IMR-90 (cell line): ENCODE measurements around the gene PPP1R9A. TPM values are rescaled to one million over a fixed set of nuclear protein-coding genes. Genes with fewer than 3 reads are reported as not detected.

Experiments used
- ATAC-seq: fragments of 200-7000 bp; cut with Tn5 transposase; 2 replicates; pipeline ENCODE4 v1.9.1; 2020; ENCODE audit warnings: low read depth, mild to moderate bottlenecking, moderate library complexity
- BruUV-seq: library from RNA; stranded (reverse); fragments of 400-500 nt; replicated peaks from 2 replicates; lab custom pipeline; 2021; lab: Mats Ljungman, UMichigan
- CTCF ChIA-PET: fragments of 300-600 bp; formaldehyde crosslinking; extraction: SDS; loops from one replicate; lab custom pipeline; 2021; ENCODE audit warnings: antibody characterized with exemption; lab: Yijun Ruan, JAX
- POLR2A ChIA-PET: fragments of 300-600 bp; sonication (Branson Sonifier 250); formaldehyde crosslinking; loops from one replicate; lab custom pipeline; 2022; ENCODE audit warnings: antibody characterized with exemption; ENCODE audit not compliant: unreplicated experiment; lab: Charles Lee
- DNase-seq: peaks from one replicate; pipeline ENCODE4 v3.0.0; 2013
- H2AFZ ChIP-seq: replicated peaks from 2 replicates; pipeline ENCODE3; 2013; ENCODE audit warnings: low read length, mild to moderate bottlenecking; ENCODE audit not compliant: poor library complexity
- H2AK5ac ChIP-seq: 2 replicates; pipeline ENCODE4 v1.6.1; 2013; ENCODE audit warnings: low read depth, low read length, inconsistent platforms
- H2AK9ac ChIP-seq: replicated peaks from 2 replicates; pipeline ENCODE3; 2013; ENCODE audit warnings: mild to moderate bottlenecking, low read depth, low read length, moderate library complexity; ENCODE audit not compliant: poor library complexity
- H2BK120ac ChIP-seq: 2 replicates; pipeline ENCODE4 v1.6.1; 2013; ENCODE audit warnings: low read depth, low read length, inconsistent platforms
- H2BK15ac ChIP-seq: 3 replicates; pipeline ENCODE4 v1.6.1; 2013; ENCODE audit warnings: low read depth, low read length, inconsistent platforms
- H2BK20ac ChIP-seq: 2 replicates; pipeline ENCODE4 v1.6.1; 2013; ENCODE audit warnings: low read depth, mild to moderate bottlenecking, inconsistent platforms, low read length, moderate library complexity
- H2BK5ac ChIP-seq: 2 replicates; pipeline ENCODE4 v1.6.1; 2013; ENCODE audit warnings: mild to moderate bottlenecking, low read depth, low read length, inconsistent platforms; ENCODE audit not compliant: poor library complexity, severe bottlenecking
- H3K14ac ChIP-seq: replicated peaks from 2 replicates; pipeline ENCODE4 v1.6.1; 2013; ENCODE audit warnings: low read depth, low read length, inconsistent platforms
- H3K18ac ChIP-seq: 2 replicates; pipeline ENCODE4 v1.6.1; 2013; ENCODE audit warnings: low read depth, low read length, control low read depth
- H3K23ac ChIP-seq: 2 replicates; pipeline ENCODE4 v1.6.1; 2013; ENCODE audit warnings: low read depth, low read length, inconsistent platforms
- H3K27ac ChIP-seq: 2 replicates; pipeline ENCODE4 v1.5.1; 2013; ENCODE audit warnings: mild to moderate bottlenecking, control low read depth, low read length; ENCODE audit not compliant: insufficient read depth
- H3K27me3 ChIP-seq: 2 replicates; pipeline ENCODE4 v1.6.1; 2013; ENCODE audit warnings: low read length; ENCODE audit not compliant: control insufficient read depth, insufficient read depth
- H3K36me3 ChIP-seq: 2 replicates; pipeline ENCODE4 v1.6.1; 2013; ENCODE audit warnings: low read length, mixed read lengths; ENCODE audit not compliant: control insufficient read depth, insufficient read depth
- H3K4ac ChIP-seq: 2 replicates; pipeline ENCODE4 v1.6.1; 2013; ENCODE audit warnings: low read depth, low read length, inconsistent platforms
- H3K4me1 ChIP-seq: 2 replicates; pipeline ENCODE4 v1.6.1; 2013; ENCODE audit warnings: low read length, mixed read lengths; ENCODE audit not compliant: control insufficient read depth, insufficient read depth
- H3K4me2 ChIP-seq: 2 replicates; pipeline ENCODE4 v1.6.1; 2013; ENCODE audit warnings: low read depth, mild to moderate bottlenecking, control low read depth, low read length, moderate library complexity
- H3K4me3 ChIP-seq: 2 replicates; pipeline ENCODE4 v1.5.1; 2013; ENCODE audit warnings: low read depth, mild to moderate bottlenecking, control low read depth, low read length, moderate library complexity; ENCODE audit not compliant: insufficient read depth
- H3K56ac ChIP-seq: 2 replicates; pipeline ENCODE4 v1.6.1; 2013; ENCODE audit warnings: low read length, inconsistent platforms; ENCODE audit not compliant: insufficient read depth; ENCODE audit errors: extremely low read depth
- H3K79me1 ChIP-seq, 2 experiments: 2 replicates each; pipeline ENCODE4 v1.6.1; 2013; ENCODE audit warnings: low read length in 2 of 2, inconsistent platforms in 1 of 2, low read depth in 1 of 2
- H3K9ac ChIP-seq: 2 replicates; pipeline ENCODE4 v1.6.1; 2013; ENCODE audit warnings: low read depth, low read length, control low read depth
- H3K9me1 ChIP-seq: 2 replicates; pipeline ENCODE4 v1.6.1; 2013; ENCODE audit warnings: low read length, inconsistent platforms; ENCODE audit not compliant: insufficient read depth
- H3K9me3 ChIP-seq: 2 replicates; pipeline ENCODE4 v1.6.1; 2013; ENCODE audit warnings: low read length; ENCODE audit not compliant: control insufficient read depth, insufficient read depth
- H4K20me1 ChIP-seq: 2 replicates; pipeline ENCODE4 v1.6.1; 2013; ENCODE audit warnings: low read length, inconsistent platforms; ENCODE audit not compliant: insufficient read depth
- H4K5ac ChIP-seq: 2 replicates; pipeline ENCODE4 v1.6.1; 2013; ENCODE audit warnings: mild to moderate bottlenecking, low read depth, low read length, control low read depth
- H4K8ac ChIP-seq, 2 experiments: 2 replicates each; pipeline ENCODE4 v1.6.1; 2013; ENCODE audit warnings: low read depth in 2 of 2, low read length in 2 of 2, control low read depth in 1 of 2, inconsistent platforms in 1 of 2
- H4K91ac ChIP-seq: 2 replicates; pipeline ENCODE4 v1.6.1; 2013; ENCODE audit warnings: low read depth, low read length, inconsistent platforms; ENCODE audit not compliant: insufficient read depth
- BHLHE40 ChIP-seq: fragments of 150-350 bp; IDR thresholded peaks from 2 replicates; pipeline ENCODE4 v1.6.1; 2016; ENCODE audit warnings: mild to moderate bottlenecking, low read depth, low read length
- FOS ChIP-seq: fragments of 150-350 bp; IDR thresholded peaks from 2 replicates; pipeline ENCODE4 v1.6.1; 2016; ENCODE audit warnings: low read depth, low read length
- MAZ ChIP-seq: IDR thresholded peaks from 2 replicates; pipeline ENCODE4 v1.6.1; 2012; ENCODE audit warnings: low read depth, mild to moderate bottlenecking, low read length, improper control_type of control experiment, moderate library complexity, borderline replicate concordance
- MXI1 ChIP-seq: IDR thresholded peaks from 2 replicates; pipeline ENCODE4 v1.6.1; 2012; ENCODE audit warnings: low read depth, mild to moderate bottlenecking, low read length, moderate library complexity, borderline replicate concordance
- NFE2L2 ChIP-seq: fragments of 150-350 bp; IDR thresholded peaks from 2 replicates; pipeline ENCODE4 v1.6.1; 2016; ENCODE audit warnings: low read depth, mild to moderate bottlenecking, low read length
- RCOR1 ChIP-seq: IDR thresholded peaks from 2 replicates; pipeline ENCODE4 v1.6.1; 2012; ENCODE audit warnings: mild to moderate bottlenecking, low read length, improper control_type of control experiment; ENCODE audit not compliant: insufficient replicate concordance
- SMC3 ChIP-seq: fragments of 150-350 bp; IDR thresholded peaks from 2 replicates; pipeline ENCODE4 v1.6.1; 2016; ENCODE audit warnings: low read depth, mild to moderate bottlenecking, antibody characterized with exemption, low read length, moderate library complexity
- WGBS, 2 experiments: methylation state at CpG; one replicate each; pipeline versions ENCODE4 v1.1.5 to v1.1.7; 2013; ENCODE audit warnings: missing lambda C conversion rate in 2 of 2; ENCODE audit not compliant: insufficient read length in 1 of 2; ENCODE audit errors: extremely low coverage in 2 of 2; 5-methylcytosine and 5-hydroxymethylcytosine counted together
- dilution Hi-C: fragments of 300-500 bp; cut with HindIII; formaldehyde crosslinking; loops from one replicate; pipeline ENCODE4 v1.14.3; 2018; ENCODE audit warnings: low sequenced_read_pairs; ENCODE audit not compliant: unreplicated experiment
- in situ Hi-C: fragments of 300-500 bp; cut with MboI; formaldehyde crosslinking; loops from 3 replicates; pipeline ENCODE4 v1.14.3; 2019; ENCODE audit warnings: low sequenced_read_pairs, inconsistent platforms, mixed read lengths
- intact Hi-C: fragments of 100-400 bp; cut with micrococcal nuclease; formaldehyde crosslinking; loops from 2 replicates; pipeline ENCODE4 v1.10.0; 2022
- polyA plus RNA-seq, 3 experiments: library from polyadenylated mRNA; depleted of rRNA; stranded (reverse); fragments of >200 nt; gene quantifications; 2 replicates each; pipeline ENCODE4 v1.2.3, GENCODE V29; 2012; ENCODE audit warnings: low replicate concordance in 1 of 3
- total RNA-seq: library from RNA; depleted of rRNA; stranded (reverse); fragments of >200 nt; gene quantifications from 2 replicates; pipeline ENCODE4 v1.2.3, GENCODE V29; 2012
- TF ChIP-seq, protein P1 (sequence below): conservative IDR thresholded peaks from 2 replicates; pipeline ENCODE4 v1.5.1; 2012; ENCODE audit warnings: mild to moderate bottlenecking, low read depth, low read length, improper control_type of control experiment
- TF ChIP-seq, protein P2 (sequence below): fragments of 150-350 bp; IDR thresholded peaks from 2 replicates; pipeline ENCODE4 v1.6.1; 2017; ENCODE audit warnings: mild to moderate bottlenecking, antibody characterized with exemption, low read length, low read depth

PPP1R9A gene
- total and polyA plus RNA-seq, 2 of the 4 experiments (the other 2 are of a cell fraction): not detected

DNA sequence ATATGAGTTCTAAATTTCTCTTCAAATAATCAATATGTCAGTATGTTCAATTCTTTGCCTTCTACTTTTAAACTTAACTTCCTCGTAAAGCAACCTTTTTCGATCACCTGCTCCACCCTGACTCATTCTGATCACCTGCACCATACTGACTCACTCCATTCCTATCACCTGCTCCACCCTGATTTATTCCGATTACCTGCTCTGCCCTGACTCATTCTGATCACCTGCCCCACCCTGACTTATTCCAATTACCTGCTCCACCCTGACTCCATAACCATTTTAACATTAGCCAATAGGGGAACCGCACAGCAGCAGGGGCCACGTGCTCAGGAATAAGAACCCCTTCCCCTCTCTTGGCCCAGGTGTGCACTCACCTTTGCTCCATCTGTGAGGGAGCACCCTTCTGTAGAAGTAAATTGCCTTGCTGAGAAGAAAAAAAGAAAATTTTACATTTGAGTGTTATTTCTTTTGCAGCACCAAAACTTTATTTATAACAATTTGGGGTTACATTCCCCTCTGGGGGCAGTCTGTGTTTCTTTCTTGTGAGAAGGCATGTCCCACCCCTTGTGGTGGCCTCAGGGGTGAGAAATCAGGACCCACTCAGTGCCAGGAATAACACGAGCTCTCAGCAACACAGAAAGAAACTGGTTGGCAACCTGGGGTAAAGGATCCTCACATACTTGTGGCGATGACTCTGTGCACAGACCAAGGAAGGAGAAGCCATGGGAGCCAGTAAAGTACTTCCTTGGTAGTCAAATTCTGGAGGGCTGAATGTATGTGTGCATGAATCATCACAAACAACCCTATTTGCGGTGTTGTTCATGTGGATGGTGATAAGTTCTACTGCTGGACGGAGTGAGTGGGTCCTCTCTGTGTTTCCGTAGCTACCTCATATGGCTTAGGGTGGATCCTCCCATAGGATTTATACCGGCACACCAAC, 29.4 kb upstream of the PPP1R9A start:
- Histone ChIP-seq H3K56ac (no peak overlapping the region), H2BK120ac (no peak overlapping the region), H3K9me3 (peaks cover 3% of the 10 kb centered on the region; the same call in 1 of the 2 replicates), H3K4me2 (no peak overlapping the region), H3K18ac (no peak overlapping the region), H2BK5ac (no peak overlapping the region), H3K9me1 (no peaks in the 10 kb centered on the region), H4K20me1 (no peaks in the 10 kb centered on the region), H3K36me3 (no peaks in the 10 kb centered on the region), H3K4ac (no peak overlapping the region), H3K27ac (no peak overlapping the region), H3K79me1 (no peaks in the 10 kb centered on the region), H3K4me1 (no peaks in the 10 kb centered on the region), H3K23ac (no peak overlapping the region), H3K9ac (no peak overlapping the region), H4K91ac (no peak overlapping the region), H3K27me3 (no peaks in the 10 kb centered on the region), H3K4me3 (no peak overlapping the region), H2BK15ac (no peak overlapping the region), H2AFZ (no peak overlapping the region), H3K14ac (no peak overlapping the region), H2BK20ac (no peak overlapping the region), H2AK5ac (no peak overlapping the region), H4K8ac (no peak overlapping the region), H4K5ac (no peak overlapping the region), H2AK9ac (no peak overlapping the region)
- intact Hi-C loops (no loop called here), in situ Hi-C loops (no loop called here), dilution Hi-C loops (no loop called here)
- no peak for TF ChIP-seq BHLHE40
- TF ChIP-seq MAZ: no peak
- no peak for TF ChIP-seq SMC3
- TF ChIP-seq, protein P1, sequence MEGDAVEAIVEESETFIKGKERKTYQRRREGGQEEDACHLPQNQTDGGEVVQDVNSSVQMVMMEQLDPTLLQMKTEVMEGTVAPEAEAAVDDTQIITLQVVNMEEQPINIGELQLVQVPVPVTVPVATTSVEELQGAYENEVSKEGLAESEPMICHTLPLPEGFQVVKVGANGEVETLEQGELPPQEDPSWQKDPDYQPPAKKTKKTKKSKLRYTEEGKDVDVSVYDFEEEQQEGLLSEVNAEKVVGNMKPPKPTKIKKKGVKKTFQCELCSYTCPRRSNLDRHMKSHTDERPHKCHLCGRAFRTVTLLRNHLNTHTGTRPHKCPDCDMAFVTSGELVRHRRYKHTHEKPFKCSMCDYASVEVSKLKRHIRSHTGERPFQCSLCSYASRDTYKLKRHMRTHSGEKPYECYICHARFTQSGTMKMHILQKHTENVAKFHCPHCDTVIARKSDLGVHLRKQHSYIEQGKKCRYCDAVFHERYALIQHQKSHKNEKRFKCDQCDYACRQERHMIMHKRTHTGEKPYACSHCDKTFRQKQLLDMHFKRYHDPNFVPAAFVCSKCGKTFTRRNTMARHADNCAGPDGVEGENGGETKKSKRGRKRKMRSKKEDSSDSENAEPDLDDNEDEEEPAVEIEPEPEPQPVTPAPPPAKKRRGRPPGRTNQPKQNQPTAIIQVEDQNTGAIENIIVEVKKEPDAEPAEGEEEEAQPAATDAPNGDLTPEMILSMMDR: no peak
- TF ChIP-seq, protein P2, sequence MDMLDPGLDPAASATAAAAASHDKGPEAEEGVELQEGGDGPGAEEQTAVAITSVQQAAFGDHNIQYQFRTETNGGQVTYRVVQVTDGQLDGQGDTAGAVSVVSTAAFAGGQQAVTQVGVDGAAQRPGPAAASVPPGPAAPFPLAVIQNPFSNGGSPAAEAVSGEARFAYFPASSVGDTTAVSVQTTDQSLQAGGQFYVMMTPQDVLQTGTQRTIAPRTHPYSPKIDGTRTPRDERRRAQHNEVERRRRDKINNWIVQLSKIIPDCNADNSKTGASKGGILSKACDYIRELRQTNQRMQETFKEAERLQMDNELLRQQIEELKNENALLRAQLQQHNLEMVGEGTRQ: no peak
- no peak for TF ChIP-seq MXI1
- TF ChIP-seq NFE2L2: no peak
- TF ChIP-seq RCOR1: no peak
- no peak for TF ChIP-seq FOS
- 53% methylated on average over 4 of the region's 11 CpGs; no CpG with 5 or more reads in 1 of the 2 experiments for WGBS, 2 experiments
- no TSS peak for BruUV-seq
- ATAC-seq (no peak), DNase-seq (no peak)
- ChIA-PET CTCF (no interaction called here), POLR2A (no interaction called here)
